Superior temporal gyrus (tissue), 1 donor: Measurements from ENCODE around the gene FREM1.
"Not testable (repeated sequence)": the region's sequence is repeated elsewhere in the genome, so short reads cannot be mapped to it uniquely, and the experiment has no call there.

Experiments used
- DNase-seq: peaks from one replicate; pipeline ENCODE4 v3.0.0-alpha.2; 2016; ENCODE audit errors: extremely low spot score

Gene FREM1, protein sequence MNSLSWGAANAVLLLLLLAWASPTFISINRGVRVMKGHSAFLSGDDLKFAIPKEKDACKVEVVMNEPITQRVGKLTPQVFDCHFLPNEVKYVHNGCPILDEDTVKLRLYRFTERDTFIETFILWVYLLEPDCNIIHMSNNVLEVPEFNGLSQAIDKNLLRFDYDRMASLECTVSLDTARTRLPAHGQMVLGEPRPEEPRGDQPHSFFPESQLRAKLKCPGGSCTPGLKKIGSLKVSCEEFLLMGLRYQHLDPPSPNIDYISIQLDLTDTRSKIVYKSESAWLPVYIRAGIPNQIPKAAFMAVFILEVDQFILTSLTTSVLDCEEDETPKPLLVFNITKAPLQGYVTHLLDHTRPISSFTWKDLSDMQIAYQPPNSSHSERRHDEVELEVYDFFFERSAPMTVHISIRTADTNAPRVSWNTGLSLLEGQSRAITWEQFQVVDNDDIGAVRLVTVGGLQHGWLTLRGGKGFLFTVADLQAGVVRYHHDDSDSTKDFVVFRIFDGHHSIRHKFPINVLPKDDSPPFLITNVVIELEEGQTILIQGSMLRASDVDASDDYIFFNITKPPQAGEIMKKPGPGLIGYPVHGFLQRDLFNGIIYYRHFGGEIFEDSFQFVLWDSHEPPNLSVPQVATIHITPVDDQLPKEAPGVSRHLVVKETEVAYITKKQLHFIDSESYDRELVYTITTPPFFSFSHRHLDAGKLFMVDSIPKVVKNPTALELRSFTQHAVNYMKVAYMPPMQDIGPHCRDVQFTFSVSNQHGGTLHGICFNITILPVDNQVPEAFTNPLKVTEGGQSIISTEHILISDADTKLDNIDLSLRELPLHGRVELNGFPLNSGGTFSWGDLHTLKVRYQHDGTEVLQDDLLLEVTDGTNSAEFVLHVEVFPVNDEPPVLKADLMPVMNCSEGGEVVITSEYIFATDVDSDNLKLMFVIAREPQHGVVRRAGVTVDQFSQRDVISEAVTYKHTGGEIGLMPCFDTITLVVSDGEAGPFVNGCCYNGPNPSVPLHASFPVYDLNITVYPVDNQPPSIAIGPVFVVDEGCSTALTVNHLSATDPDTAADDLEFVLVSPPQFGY (N-terminal part only)

GRCh38 chr9:14909961-14910805, at the start of gene FREM1:
FREM1 (minus strand) TSS chr9:14910428; CDS start chr9:14868977, 41,451 bp downstream.
- DNase-seq = no peak

- DNase-seq = no peak
Measured at GRCh38 chr9:14958989-14959388, 48.8 kb upstream of the FREM1 start.

GRCh38 chr9:14957109-14957508, 46.9 kb upstream of the FREM1 start:
- no peak for DNase-seq

- no peak for DNase-seq
Measured at GRCh38 chr9:14956208-14956607, 46.0 kb upstream of the FREM1 start.

- DNase-seq = no peak
Measured at GRCh38 chr9:14945351-14945750, 35.1 kb upstream of the FREM1 start.

DNA sequence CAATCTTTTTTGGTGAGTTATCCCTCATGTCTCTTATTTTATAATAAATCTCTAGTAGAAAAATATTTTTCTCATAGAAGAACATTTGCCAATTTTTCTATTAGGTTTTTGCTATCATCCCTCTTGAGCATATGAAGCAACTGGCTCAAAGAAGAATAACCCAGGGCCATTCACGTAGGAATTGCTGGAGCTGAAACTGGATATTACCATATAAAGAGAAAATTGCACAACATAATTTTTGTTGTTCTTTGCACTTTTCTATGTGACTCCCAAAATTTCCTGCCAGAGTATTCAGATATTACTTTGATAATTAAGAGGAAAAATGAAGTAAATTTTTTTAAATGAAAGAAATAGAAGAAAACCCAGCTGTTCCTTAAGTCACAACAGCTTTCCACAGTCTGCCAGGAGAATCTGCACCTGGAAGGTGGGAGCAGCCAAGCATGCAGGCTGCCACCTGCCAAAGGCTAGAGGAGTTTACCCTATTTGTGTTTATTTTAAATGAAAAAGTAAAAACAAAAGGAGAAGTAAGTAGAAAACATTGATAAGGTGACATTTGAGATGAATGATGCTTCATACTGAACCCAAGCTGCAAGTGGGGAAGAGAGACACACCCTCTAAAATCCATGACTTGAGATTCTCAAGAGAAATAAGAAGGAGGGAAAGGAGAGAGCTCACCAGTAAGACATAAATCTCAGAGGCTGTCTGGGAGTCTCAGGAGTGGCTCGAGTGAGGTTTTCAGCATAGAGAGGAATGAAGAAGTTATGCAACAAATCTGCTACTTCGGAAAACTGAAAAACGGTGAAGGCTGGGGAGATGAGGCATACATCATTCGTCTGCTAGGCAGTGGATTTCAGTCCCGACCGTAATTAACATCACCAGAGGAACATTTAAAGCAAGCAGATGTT, 31.5 kb upstream of the FREM1 start:
- no peak for DNase-seq

GRCh38 chr9:14939378-14939777, 29.1 kb upstream of the FREM1 start:
- DNase-seq = no peak

- DNase-seq = no peak
Measured at GRCh38 chr9:14937216-14937615, 27.0 kb upstream of the FREM1 start.

DNA sequence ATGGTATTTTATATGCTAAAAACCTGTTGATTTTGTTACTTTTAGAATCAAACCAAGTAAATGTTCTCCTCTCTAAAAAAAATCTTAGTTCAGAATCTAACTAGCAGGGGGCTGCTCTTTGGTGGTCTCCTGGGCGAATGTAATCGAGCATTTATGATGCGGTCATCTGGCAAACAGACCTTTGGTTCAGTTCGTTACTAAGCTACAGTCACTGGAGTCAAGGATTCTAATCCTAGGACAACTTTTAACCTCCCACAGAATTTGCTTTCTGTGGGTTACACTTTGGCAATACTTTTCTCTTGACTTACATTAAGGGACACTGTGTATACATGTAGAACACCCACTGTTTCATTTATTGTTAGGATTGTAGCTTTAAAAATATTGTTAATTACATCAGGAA, 26.3 kb upstream of the FREM1 start:
- DNase-seq = no peak

DNA sequence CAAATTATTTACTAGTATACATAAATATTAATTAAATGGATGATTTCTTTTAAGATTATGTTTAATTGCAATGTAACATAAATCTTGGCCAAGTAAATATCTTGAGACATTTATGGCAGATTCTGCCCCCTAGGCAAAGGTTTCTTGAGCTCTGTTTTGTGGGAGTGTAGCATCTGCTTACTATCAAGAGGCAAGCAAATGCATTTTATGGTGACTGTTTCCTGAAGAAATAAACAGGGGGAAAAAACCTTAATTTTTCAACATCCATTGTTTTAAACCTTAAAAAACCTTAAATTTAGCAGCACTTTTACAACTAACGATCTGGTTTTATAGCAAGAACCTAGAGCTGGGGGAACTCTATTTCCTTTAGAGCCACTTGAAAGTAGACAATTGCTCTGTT, 25.7 kb upstream of the FREM1 start:
- DNase-seq = no peak

- DNase-seq = peak; percentile 19
Measured at GRCh38 chr9:14935106-14935751, 25.0 kb upstream of the FREM1 start.

DNA sequence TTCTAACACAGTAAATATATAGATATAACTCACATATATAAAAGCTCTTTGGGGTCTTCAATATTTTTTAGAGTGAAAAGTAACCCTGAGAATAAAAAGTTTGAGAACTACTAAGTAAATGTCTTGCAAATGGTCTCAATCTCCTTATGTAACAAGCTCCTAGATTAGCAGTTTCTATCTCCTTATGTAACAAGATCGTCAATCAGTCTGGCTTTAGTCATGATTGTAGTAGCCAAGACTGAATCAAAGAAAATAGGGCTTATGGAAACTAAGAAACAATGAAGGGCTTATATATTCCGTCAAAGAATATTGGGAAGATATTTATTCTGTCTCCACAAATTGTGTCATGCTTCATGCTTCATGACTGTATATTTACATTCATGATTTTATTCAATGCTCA, 22.4 kb upstream of the FREM1 start:
- DNase-seq = no peak

DNA sequence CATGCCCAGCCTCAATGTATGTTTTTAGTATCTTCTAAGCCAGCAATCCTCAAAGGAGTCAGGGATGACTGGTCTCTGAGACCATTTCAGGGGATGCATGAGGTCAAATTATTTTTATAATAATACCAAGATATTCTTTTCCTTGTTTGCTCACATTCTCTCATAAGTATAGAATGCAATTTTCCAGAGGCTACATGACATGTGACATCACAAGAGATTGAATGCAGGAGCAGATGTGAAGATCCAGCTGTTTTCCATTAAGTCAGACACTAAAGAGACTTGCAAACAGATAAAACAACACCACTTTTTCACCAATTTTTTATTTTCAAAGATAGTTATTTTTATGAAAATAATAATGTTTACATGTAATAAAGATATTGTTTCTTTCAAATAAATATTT, 22.0 kb upstream of the FREM1 start:
- DNase-seq = no peak

GRCh38 chr9:14926941-14927624, 16.9 kb upstream of the FREM1 start:
- no peak for DNase-seq

- no peak for DNase-seq
Measured at GRCh38 chr9:14924230-14925219, 14.3 kb upstream of the FREM1 start.

DNA sequence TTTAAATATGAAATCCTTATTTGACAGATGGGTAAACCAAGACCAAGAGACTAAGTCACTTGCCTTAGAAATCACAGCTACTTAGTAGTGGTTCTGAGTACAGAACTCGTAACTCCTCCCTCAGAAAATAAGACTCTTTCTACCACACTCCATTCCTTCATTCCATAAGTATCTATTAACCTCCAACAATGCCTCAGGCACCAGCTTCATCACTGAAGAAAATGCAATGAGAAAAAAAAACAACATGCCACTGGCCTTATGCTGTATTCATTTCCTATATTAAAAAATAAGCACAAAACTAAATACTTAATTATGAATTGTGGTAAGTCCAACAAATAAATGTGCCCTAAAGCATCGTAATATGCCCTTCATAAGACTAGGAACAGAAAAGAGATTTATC, 13.5 kb upstream of the FREM1 start:
- no peak for DNase-seq

- DNase-seq = not testable (repeated sequence)
Measured at GRCh38 chr9:14920805-14921204, 10.6 kb upstream of the FREM1 start.

GRCh38 chr9:14913366-14913765, 3.1 kb upstream of the FREM1 start:
- DNase-seq = no peak
